Muscle of leg (tissue), 16 donors: ENCODE measurements around the gene ERF. TPM values are rescaled to one million over a fixed set of nuclear protein-coding genes. Genes with fewer than 3 reads are reported as not detected.

ENCODE experiments used
- DNase-seq: peaks from one replicate; pipeline ENCODE4 v3.0.0; 2013
- H3K27ac ChIP-seq: one replicate; pipeline ENCODE4 v1.5.1; 2013; ENCODE audit warnings: mild to moderate bottlenecking, low read length, control low read depth
- H3K27me3 ChIP-seq: one replicate; pipeline ENCODE4 v1.6.1; 2013; ENCODE audit warnings: low read length; ENCODE audit not compliant: control insufficient read depth, insufficient read depth
- H3K36me3 ChIP-seq: one replicate; pipeline ENCODE4 v1.6.1; 2013; ENCODE audit warnings: low read length; ENCODE audit not compliant: control insufficient read depth, insufficient read depth
- H3K4me1 ChIP-seq: one replicate; pipeline ENCODE4 v1.6.1; 2013; ENCODE audit warnings: low read length; ENCODE audit not compliant: control insufficient read depth, insufficient read depth
- H3K4me3 ChIP-seq: one replicate; pipeline ENCODE4 v1.5.1; 2013; ENCODE audit warnings: low read length, control low read depth
- H3K9me3 ChIP-seq: replicated peaks from 2 replicates; pipeline ENCODE4 v1.6.1; 2013; ENCODE audit warnings: low read depth, low read length; ENCODE audit not compliant: control insufficient read depth
- WGBS: methylation state at CpG from one replicate; pipeline ENCODE4 v1.1.5; 2013; ENCODE audit warnings: missing lambda C conversion rate; ENCODE audit not compliant: insufficient coverage; 5-methylcytosine and 5-hydroxymethylcytosine counted together
- long read RNA-seq, 11 donors: transcript quantifications; one replicate each; lab custom pipeline, GENCODE V29; 2026
- polyA plus RNA-seq, 8 donors: library from polyadenylated mRNA; unstranded; fragments of 120-200 nt; gene quantifications; one replicate each; pipeline versions ENCODE4 v1.2.1 to v1.2.3, GENCODE V29; 2013; ENCODE audit warnings: inconsistent platforms in 1 of 8, low replicate concordance in 1 of 8; ENCODE audit not compliant: insufficient read length in 8 of 8, insufficient read depth in 1 of 8
- total RNA-seq: library from RNA; stranded (reverse); fragments of 120-200 nt; gene quantifications from one replicate; pipeline ENCODE4 v1.2.4, GENCODE V29; 2013

ERF gene
- total RNA-seq: 17.3 TPM
- 10 to 100 TPM; 31.6 to 51.6 (median 39.9) TPM for polyA plus RNA-seq
- long read RNA-seq, donor 1, transcript ERF-201 (4 exons, 2,698 nt): major isoform, 6 of 8 reads
- long read RNA-seq, donor 1, partial matches to known transcripts: 0 of 8 reads
- long read RNA-seq, donor 1, other reads (novel, unspliced or antisense): 0 of 8 reads
- long read RNA-seq, donor 2, partial matches to known transcripts: 0 of 1 reads
- long read RNA-seq, donor 2, other reads (novel, unspliced or antisense): 0 of 1 reads
- long read RNA-seq, donor 3, transcript ERF-201 (4 exons, 2,698 nt): major isoform, 24 of 82 reads
- long read RNA-seq, donor 3, partial matches to known transcripts: 51 of 82 reads
- long read RNA-seq, donor 3, other reads (novel, unspliced or antisense): 5 of 82 reads
- long read RNA-seq, donor 4, partial matches to known transcripts: 0 of 4 reads
- long read RNA-seq, donor 4, other reads (novel, unspliced or antisense): 0 of 4 reads
- long read RNA-seq, donor 5, transcript ERF-201 (4 exons, 2,698 nt): major isoform, 26 of 29 reads
- long read RNA-seq, donor 5, partial matches to known transcripts: 0 of 29 reads
- long read RNA-seq, donor 5, other reads (novel, unspliced or antisense): 0 of 29 reads
- long read RNA-seq, donor 6, transcript ERF-201 (4 exons, 2,698 nt): major isoform, 16 of 18 reads
- long read RNA-seq, donor 6, partial matches to known transcripts: 0 of 18 reads
- long read RNA-seq, donor 6, other reads (novel, unspliced or antisense): 0 of 18 reads
- long read RNA-seq, donor 7, transcript ERF-201 (4 exons, 2,698 nt): major isoform, 14 of 60 reads
- long read RNA-seq, donor 7, partial matches to known transcripts: 45 of 60 reads
- long read RNA-seq, donor 7, other reads (novel, unspliced or antisense): 0 of 60 reads
- long read RNA-seq, donor 8, partial matches to known transcripts: 0 of 2 reads
- long read RNA-seq, donor 8, other reads (novel, unspliced or antisense): 0 of 2 reads
- long read RNA-seq, donor 9, transcript ERF-201 (4 exons, 2,698 nt): major isoform, 8 of 8 reads
- long read RNA-seq, donor 9, partial matches to known transcripts: 0 of 8 reads
- long read RNA-seq, donor 9, other reads (novel, unspliced or antisense): 0 of 8 reads
- long read RNA-seq, donor 10, transcript ERF-201 (4 exons, 2,698 nt): major isoform, 5 of 6 reads
- long read RNA-seq, donor 10, partial matches to known transcripts: 0 of 6 reads
- long read RNA-seq, donor 10, other reads (novel, unspliced or antisense): 0 of 6 reads
- long read RNA-seq, donor 11, transcript ERF-201 (4 exons, 2,698 nt): major isoform, 5 of 6 reads
- long read RNA-seq, donor 11, partial matches to known transcripts: 0 of 6 reads
- long read RNA-seq, donor 11, other reads (novel, unspliced or antisense): 0 of 6 reads

GRCh38 chr19:42254850-42255765, at the start of gene ERF:
ERF (minus strand) TSS chr19:42255128; CDS start chr19:42254999, 129 bp downstream.
- Histone ChIP-seq H3K27ac (peak within 1 kb of the TSS; percentile 99), H3K9me3 (no peaks in the 10 kb centered on the region), H3K4me3 (peak within 1 kb of the TSS; percentile 99), H3K27me3 (no peaks in the 10 kb centered on the region), H3K4me1 (peaks cover 41% of the 10 kb centered on the region), H3K36me3 (peaks cover under 1% of the 10 kb centered on the region)
- WGBS: under 1% methylated on average over 47 of the region's 75 CpGs
- DNase-seq: peak; percentile 97

DNA sequence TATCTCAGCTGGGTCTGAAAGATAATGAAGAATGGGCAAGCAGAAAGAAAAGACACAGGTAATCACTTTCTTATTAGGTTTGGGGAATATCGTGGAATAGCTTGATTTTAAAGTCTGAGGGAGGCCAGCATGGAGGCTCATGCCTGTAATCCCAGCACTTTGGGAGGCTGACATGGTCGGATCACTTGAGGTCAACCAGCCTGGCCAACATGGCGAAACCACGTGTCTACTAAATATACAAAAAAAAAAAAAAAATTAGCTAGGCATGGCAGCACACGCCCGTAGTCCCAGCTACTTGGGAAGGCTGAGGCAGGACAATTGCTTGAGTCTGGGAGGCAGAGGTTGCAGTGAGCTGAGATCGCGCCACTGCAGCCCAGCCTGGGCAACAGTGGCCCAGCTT, 48.9 kb upstream of the ERF start:
- Histone ChIP-seq H3K4me1 (peaks cover 17% of the 10 kb centered on the region), H3K36me3 (no peaks in the 10 kb centered on the region), H3K27ac (no peak overlapping the region), H3K4me3 (no peak overlapping the region), H3K9me3 (no peaks in the 10 kb centered on the region), H3K27me3 (no peaks in the 10 kb centered on the region)
- no peak for DNase-seq
- 98% methylated on average over 5 of the region's 8 CpGs for WGBS

GRCh38 chr19:42303101-42303464, 48.2 kb upstream of the ERF start:
- whole genome bisulfite sequencing: 42% methylated on average over 3 of the region's 11 CpGs
- no peak for DNase-seq

GRCh38 chr19:42301646-42302203, 46.8 kb upstream of the ERF start, which contains the start of gene PRR19:
PRR19 (plus strand) TSS chr19:42302132; CDS start chr19:42309585, 7,453 bp downstream.
- DNase-seq: no peak
- Histone ChIP-seq H3K36me3 (peaks cover 3% of the 10 kb centered on the region), H3K27me3 (no peaks in the 10 kb centered on the region), H3K9me3 (no peaks in the 10 kb centered on the region), H3K27ac (peak within 1 kb of the TSS; percentile 74), H3K4me1 (peaks cover 17% of the 10 kb centered on the region), H3K4me3 (peak within 1 kb of the TSS; percentile 70)
- WGBS: 5% methylated on average over 17 of the region's 21 CpGs

More at GRCh38 chr19:42303101-42303464, 48.2 kb upstream of the ERF start:
- H3K9me3 ChIP-seq: no peaks in the 10 kb centered on the region
- H3K36me3 ChIP-seq: no peaks in the 10 kb centered on the region
- H3K27me3 ChIP-seq: no peaks in the 10 kb centered on the region
- peak overlapping the region; percentile 70 for H3K4me3 ChIP-seq
- H3K4me1 ChIP-seq: peaks cover 17% of the 10 kb centered on the region
- peak overlapping the region; percentile 37 for H3K27ac ChIP-seq

DNA sequence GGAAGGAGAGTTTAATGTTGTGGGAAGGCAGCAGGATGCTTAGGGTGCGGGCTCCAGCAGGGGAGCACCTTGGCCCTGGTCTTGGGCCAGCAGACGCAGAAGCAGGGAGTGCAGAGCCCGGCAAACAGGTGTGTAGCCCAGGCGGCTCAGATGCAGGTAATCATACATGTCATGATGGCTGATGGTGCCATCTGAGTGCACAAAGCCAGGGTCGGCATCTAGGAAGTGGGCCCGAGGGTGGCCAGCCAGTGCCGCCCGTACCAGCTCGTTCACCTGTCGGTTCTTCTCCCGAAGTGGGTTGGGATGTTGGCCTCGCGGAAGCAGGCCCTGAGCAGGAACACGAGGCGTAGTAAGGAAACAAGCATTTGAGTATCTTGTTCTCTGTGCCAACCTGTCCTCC, 42.1 kb upstream of the ERF start:
- H3K27me3 ChIP-seq: no peaks in the 10 kb centered on the region
- no peak overlapping the region for H3K4me3 ChIP-seq
- no peaks in the 10 kb centered on the region for H3K9me3 ChIP-seq
- peaks cover 7% of the 10 kb centered on the region for H3K4me1 ChIP-seq
- peaks cover 43% of the 10 kb centered on the region for H3K36me3 ChIP-seq
- DNase-seq: peak; percentile 11
- no peak overlapping the region for H3K27ac ChIP-seq
- 86% methylated on average over 7 of the region's 15 CpGs for WGBS

- Histone ChIP-seq H3K27ac (no peak overlapping the region), H3K9me3 (no peaks in the 10 kb centered on the region), H3K4me3 (no peak overlapping the region), H3K36me3 (peaks cover 54% of the 10 kb centered on the region), H3K4me1 (peaks cover 2% of the 10 kb centered on the region), H3K27me3 (no peaks in the 10 kb centered on the region)
- WGBS: 47% methylated on average over 4 of the region's 6 CpGs
- peak; percentile 75 for DNase-seq
Observed at GRCh38 chr19:42295831-42296525, 41.0 kb upstream of the ERF start.

GRCh38 chr19:42295342-42295741, 40.4 kb upstream of the ERF start:
- H3K36me3 ChIP-seq: peaks cover 60% of the 10 kb centered on the region
- H3K4me3 ChIP-seq: no peak overlapping the region
- H3K27ac ChIP-seq: no peak overlapping the region
- H3K9me3 ChIP-seq: no peaks in the 10 kb centered on the region
- WGBS: 78% methylated on average over 2 of the region's 5 CpGs
- H3K4me1 ChIP-seq: peaks cover 2% of the 10 kb centered on the region
- H3K27me3 ChIP-seq: no peaks in the 10 kb centered on the region
- DNase-seq: no peak

- WGBS: 82% methylated on average over 16 of the region's 24 CpGs
- Histone ChIP-seq H3K27ac (no peak overlapping the region), H3K27me3 (no peaks in the 10 kb centered on the region), H3K9me3 (no peaks in the 10 kb centered on the region), H3K4me3 (no peak overlapping the region), H3K4me1 (peaks cover 2% of the 10 kb centered on the region), H3K36me3 (peaks cover 68% of the 10 kb centered on the region)
- no peak for DNase-seq
Observed at GRCh38 chr19:42294471-42295137, 39.7 kb upstream of the ERF start.
